ENCODE data around the gene PPP1R36.

DNA sequence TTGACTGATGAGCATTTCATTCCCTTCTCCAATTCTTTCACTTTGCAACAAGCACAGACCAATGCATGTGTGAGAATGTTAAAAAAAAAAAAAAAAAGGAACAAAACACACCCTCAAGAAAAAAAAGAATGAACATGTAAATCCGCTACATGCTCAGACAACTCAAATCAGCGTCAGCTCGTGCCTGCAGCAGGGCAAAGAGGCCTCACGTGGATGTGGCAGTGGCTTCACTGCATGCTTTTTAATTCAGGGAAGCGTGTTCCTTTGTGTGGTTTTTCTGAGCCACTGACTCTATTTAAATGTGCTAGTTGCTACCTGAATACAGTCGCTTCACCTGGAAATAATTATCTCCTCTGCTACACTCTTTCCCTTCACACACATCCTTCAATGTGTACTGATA lies 55.1 kb downstream of the PPP1R36 start:
- TF ChIP-seq EZH2 (IDR thresholded peaks at IDR 0.05): no peak
- TF ChIP-seq POLR2AphosphoS5 (IDR thresholded peaks at IDR 0.05; ENCODE audit: borderline replicate concordance, low read depth, low read length): no peak
- no peak for TF ChIP-seq FOXP2 (optimal IDR thresholded peaks at IDR 0.05; ENCODE audit: control extremely low read depth, extremely low read length, insufficient read depth)

All from SK-N-MC (cell line).